Fibroblast of skin of right biceps (primary cell): ENCODE measurements around the gene TSPAN32.

Source experiments
- DNase-seq: peaks from one replicate; pipeline ENCODE4 v3.0.0-alpha.2; 2013

TSPAN32 gene

DNA sequence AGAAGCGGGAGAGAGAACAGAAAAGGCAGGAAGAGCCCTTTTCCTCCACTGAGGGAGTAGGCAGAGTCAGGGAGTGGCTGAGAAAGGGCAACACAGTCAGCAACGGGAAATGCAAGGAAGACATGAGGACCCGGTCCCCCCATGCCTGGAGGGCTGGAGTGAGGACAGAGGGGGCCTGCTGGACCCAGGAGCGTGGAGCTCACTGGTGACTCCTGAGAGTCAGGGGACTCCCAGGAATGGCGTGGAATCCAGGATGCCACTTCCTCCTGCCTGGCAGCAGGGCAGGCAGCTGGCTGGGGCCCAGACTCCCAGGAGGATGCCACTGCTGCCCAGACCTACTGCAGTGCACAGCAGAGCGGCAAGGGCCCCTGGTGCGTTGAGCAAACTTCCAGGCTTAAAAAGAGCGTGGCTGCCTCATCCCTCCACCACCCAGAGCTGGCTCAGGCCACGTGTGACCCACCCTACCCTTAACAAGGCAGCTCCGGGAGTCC is 11.4 kb upstream of the TSPAN32 start:
- no peak for DNase-seq

GRCh38 chr11:2293531-2293971 is 8.3 kb upstream of the TSPAN32 start:
- DNase-seq: no peak

GRCh38 chr11:2293984-2294925 is 7.6 kb upstream of the TSPAN32 start:
- no peak for DNase-seq

DNA sequence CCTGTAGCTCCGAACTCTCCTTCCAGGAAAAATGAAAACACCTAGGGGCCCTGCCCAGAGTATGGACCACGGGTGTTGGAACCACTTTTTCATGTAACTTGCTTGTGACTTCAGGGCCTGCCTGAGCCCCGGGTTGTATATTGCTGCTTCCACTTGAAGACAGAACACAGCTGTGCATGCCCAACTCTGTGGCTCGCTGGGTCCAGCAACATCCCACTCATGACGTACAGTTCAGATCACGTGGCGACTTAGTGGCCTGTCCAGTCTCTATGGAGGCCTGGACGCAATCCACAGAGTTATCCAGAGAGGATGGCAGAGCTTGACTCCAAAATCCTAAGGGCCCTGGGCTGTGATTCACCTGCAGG is 6.9 kb upstream of the TSPAN32 start:
- DNase-seq: no peak

DNA sequence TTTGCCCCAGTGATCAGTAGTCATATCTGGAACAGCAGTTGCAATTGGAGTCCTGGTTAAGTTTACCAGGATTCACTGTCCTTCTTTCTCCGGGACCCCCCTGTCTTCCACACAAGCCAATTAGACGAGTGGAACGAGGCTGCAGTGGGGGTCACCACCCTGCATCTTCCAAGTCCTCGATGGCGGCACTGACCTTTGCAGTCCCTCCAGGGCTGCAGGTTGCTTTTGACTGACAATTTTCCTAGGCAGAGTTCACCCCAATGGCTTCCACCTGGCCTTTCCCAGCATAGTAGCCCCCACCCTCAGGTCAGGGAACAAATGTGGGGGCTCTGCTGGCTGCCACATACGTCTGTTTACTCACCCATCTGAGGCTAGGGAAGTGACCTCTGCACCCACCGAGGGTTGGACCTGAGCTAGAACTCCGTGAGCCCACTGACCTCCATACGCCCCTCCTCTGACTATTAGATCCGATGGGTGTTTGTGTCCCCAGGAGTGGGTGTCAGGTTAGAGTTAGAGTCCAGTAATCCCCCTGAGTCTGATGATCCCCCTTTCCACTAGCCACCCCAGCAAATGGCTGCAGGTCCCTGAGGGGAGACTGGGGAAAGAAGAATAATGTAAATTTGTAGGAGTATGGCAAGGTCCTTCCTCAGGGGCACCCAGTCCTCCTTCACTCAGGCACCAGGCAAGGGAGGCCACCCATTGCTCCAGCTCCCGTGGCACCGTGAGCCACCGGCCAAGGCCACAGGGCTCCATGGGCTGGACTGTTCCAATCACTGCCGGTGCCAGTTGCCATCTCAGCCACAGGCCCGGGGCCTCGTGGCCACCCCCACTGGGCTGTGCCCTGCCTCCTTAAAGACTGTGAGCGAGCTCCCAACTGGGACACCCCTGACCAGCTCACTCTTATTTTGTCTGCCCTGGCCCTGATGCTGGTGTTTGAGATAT is 5.6 kb upstream of the TSPAN32 start:
- no peak for DNase-seq

GRCh38 chr11:2296913-2297622 is 4.7 kb upstream of the TSPAN32 start:
- DNase-seq: no peak

DNA sequence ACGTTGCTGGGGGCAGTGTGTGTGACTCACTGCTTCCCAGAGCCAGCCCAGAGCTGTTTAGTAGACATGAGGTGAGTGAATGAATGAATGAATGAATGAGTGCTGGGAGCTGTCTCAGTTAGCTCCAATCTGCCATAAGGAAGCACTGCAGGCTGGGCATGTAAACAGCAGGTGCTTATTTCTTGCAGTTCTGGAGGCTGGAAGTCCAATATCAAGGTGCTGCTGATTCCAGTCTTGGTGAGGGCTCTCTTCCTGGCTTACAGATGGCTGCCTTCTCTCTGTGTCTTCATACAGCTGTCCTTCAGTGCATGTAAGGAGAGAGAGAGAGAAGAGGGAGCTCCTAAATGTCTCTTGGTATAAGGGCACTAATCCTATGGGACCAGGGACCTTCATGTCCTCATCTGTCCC is 4.2 kb upstream of the TSPAN32 start:
- no peak for DNase-seq

GRCh38 chr11:2298131-2298794 is 3.5 kb upstream of the TSPAN32 start:
- no peak for DNase-seq

DNA sequence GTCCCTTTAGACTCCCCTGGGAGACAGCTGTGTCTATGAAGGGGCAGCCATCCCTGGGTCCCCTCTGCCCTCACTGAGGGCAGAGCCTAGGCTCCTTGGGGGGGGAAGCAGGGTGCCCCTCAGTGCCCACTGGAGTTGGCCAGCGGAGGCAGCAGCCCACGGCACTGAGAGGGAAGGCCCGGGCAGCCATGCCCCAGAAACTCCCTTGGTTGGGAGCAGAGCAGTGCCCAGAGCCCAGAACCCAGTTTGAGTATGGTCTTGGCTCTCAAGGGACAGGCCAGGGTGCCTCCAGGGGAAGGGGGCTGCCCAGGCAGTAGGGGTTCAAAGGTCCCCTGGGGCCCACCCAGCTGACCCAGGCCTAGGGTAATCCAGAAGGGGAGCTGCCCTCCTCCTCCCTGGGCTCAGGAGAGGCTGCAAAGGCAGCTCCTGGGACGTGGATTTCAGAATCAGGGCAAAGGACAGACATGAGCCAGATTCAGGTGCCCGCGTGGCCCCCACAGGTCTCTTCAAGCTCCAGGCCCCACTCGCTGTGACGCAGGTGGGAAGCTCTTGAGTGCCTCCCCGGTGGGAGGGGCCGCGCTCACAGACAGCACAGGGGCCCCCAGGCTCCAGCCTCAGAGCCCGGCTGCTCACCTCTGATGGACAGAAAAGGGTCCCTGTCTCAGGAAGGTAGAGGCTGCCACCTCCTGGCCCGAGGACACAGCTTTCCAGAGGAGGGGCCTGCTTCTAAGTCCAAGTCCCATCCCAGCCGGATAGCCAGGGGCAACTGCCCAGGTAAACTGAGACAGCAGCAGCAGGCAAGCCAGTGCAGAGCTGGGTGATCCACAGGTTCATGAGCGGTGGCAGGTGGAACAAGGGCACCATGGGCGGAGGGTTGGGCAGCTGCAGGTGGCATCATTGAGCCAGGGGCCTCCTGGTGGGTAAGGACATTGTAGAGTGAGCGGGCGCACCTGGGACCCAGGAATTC is 2.7 kb upstream of the TSPAN32 start:
- no peak for DNase-seq

DNA sequence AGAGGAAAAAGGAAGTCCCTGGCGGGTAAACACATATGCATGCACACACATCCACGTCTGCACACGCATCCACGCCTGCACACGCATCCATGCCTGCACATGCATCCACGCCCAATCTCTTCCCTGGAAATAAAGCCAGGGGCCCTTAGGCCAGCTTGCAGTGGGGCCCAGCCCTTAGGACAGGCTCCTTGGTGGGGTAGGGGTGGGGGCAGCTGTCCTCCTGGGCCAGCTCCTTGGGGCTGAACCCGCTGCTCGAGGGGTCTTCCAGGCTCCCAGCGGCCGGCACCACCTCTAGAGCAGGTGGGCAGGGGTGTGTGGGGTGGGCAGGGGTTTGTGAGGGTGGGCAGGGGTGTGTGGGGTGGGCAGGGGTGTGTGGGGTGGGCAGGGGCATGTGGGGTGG is 2.0 kb upstream of the TSPAN32 start:
- DNase-seq: no peak

DNA sequence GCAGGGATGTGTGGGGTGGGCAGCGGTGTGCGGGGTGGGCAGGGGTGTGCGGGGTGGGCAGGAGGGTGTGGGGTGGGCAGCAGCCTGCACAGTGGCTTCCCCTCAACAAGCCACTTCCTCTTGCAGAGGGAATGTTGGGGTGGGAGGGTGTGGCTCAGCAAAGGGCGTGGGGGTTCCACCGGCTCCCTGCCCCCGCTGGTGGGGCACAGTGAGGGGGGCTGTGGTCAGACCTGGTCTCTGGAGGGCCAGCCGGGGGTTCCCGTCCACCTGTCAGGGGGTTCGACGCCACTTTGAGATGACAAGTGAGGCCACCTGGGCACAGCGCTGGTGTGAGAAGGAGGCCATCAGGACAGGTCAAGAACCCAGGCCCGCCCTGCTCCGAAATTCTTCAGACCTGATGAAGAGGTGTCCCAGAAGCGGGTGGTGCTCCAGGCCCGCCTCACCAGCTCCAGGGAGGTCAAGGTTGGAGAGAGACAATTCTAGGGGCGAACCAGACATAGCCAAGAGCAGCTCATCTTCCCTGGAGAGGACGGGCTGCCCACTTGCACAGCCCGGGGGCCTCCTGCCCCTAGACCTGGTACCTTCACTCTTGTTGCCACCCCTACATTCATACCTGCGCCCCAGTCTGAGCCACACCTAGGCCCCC is 1.4 kb upstream of the TSPAN32 start:
- no peak for DNase-seq

- DNase-seq: no peak
These were observed 730 bp upstream of the TSPAN32 start for GRCh38 chr11:2300936-2301630.

- DNase-seq: no peak
These were observed 588 bp downstream of the TSPAN32 start for GRCh38 chr11:2302306-2302895.

GRCh38 chr11:2302896-2303626 is 1.2 kb downstream of the TSPAN32 start:
- no peak for DNase-seq

GRCh38 chr11:2303627-2304505 is 2.1 kb downstream of the TSPAN32 start:
- DNase-seq: no peak

- no peak for DNase-seq
These were observed 2.8 kb downstream of the TSPAN32 start for GRCh38 chr11:2304506-2305139.

- peak; percentile 66 for DNase-seq
These were observed 3.4 kb downstream of the TSPAN32 start for GRCh38 chr11:2305140-2305778.
